Measurements from ENCODE around the gene HSD17B12. TPM values are rescaled to one million over a fixed set of nuclear protein-coding genes. Genes with fewer than 3 reads are reported as not detected.

The HSD17B12 gene
- total RNA-seq, 1 experiment from 2014 or later = 106 TPM

DNA sequence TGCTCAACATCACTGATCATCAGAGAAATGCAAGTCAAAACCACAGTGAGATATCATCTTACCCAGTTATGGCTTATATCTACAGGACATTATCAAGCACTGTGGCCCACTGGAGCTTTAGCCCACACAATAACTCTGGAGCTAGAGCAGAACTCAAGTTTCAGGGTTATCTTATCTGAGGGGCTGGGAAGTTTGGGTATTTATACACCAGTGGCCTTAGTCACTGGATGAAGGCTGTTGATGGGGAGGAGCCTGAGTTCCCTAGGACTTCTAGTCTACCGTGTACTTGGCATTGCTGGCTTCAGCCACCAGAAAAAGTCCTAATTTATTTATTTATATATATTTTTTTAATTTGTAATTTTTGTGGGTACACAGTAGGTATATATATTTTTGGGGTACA lies 19.3 kb downstream of the HSD17B12 start:
- in situ Hi-C loops (cut with HindIII; ENCODE audit: low pct_unique_long_range_greater_than_20kb, low sequenced_read_pairs) = no loop called here
- ChIA-PET CTCF (no interaction called here), POLR2A (no interaction called here)
- H3K4me1 ChIP-seq (ENCODE audit: control insufficient read depth, insufficient read depth, low read length) = no peaks in the 10 kb centered on the region
- H3K9me3 ChIP-seq (ENCODE audit: control insufficient read depth, insufficient read depth, low read depth, low read length) = no peaks in the 10 kb centered on the region
- no peak overlapping the region for H3K27ac ChIP-seq (ENCODE audit: low read length)
- no TSS peak for BruUV-seq (replicated peaks)
- DNase-seq (ENCODE audit: low read depth, low spot score) (no peak), ATAC-seq (no peak)
- H3K27me3 ChIP-seq (ENCODE audit: control insufficient read depth, insufficient read depth, low read length) = no peaks in the 10 kb centered on the region
- no peaks in the 10 kb centered on the region for H3K36me3 ChIP-seq (ENCODE audit: control insufficient read depth, insufficient read depth, low read length)
- H3K4me3 ChIP-seq (ENCODE audit: low read depth in 2 of 2, low read length in 2 of 2) = no peak overlapping the region
- TF ChIP-seq SIN3A (IDR thresholded peaks at IDR 0.05; ENCODE audit: borderline replicate concordance, insufficient read depth, low read depth, low read length) (no peak), POLR2AphosphoS5 (IDR thresholded peaks at IDR 0.05; ENCODE audit: low read depth, low read length) (no peak), CTCF (IDR thresholded peaks at IDR 0.05) (no peak), TCF7L2 (IDR thresholded peaks at IDR 0.05; ENCODE audit: low read depth, low read length) (no peak)
- TF ChIP-seq, protein P1, sequence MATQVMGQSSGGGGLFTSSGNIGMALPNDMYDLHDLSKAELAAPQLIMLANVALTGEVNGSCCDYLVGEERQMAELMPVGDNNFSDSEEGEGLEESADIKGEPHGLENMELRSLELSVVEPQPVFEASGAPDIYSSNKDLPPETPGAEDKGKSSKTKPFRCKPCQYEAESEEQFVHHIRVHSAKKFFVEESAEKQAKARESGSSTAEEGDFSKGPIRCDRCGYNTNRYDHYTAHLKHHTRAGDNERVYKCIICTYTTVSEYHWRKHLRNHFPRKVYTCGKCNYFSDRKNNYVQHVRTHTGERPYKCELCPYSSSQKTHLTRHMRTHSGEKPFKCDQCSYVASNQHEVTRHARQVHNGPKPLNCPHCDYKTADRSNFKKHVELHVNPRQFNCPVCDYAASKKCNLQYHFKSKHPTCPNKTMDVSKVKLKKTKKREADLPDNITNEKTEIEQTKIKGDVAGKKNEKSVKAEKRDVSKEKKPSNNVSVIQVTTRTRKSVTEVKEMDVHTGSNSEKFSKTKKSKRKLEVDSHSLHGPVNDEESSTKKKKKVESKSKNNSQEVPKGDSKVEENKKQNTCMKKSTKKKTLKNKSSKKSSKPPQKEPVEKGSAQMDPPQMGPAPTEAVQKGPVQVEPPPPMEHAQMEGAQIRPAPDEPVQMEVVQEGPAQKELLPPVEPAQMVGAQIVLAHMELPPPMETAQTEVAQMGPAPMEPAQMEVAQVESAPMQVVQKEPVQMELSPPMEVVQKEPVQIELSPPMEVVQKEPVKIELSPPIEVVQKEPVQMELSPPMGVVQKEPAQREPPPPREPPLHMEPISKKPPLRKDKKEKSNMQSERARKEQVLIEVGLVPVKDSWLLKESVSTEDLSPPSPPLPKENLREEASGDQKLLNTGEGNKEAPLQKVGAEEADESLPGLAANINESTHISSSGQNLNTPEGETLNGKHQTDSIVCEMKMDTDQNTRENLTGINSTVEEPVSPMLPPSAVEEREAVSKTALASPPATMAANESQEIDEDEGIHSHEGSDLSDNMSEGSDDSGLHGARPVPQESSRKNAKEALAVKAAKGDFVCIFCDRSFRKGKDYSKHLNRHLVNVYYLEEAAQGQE (IDR thresholded peaks at IDR 0.05; ENCODE audit: insufficient read depth in 1 of 2, low read depth in 2 of 2, low read length in 1 of 2) = no peak
- intact Hi-C loops (cut with micrococcal nuclease; ENCODE audit: unreplicated experiment) = no loop called here

DNA sequence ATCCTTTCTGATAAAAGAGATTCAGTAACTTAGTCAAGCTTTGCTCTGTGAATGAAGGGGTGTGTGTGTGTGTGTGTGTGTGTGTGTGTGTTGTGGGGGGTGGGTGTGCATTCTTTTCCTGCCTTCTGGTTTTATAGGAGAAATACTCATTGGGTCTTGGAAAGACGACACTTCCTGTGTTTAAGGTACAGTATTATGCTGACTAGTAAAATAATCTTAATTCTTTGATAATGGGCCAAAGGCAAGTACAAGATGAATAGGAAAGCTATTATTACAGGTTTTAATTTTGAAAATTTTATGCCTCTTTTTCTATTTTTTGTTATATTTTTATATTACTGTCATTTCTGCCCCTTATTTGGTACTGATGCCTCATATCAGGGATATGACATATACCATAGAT lies 26.1 kb downstream of the HSD17B12 start:
- Histone ChIP-seq H3K9me3 (ENCODE audit: control insufficient read depth, insufficient read depth, low read depth, low read length) (no peaks in the 10 kb centered on the region), H3K27ac (ENCODE audit: low read length) (no peak overlapping the region), H3K4me1 (ENCODE audit: control insufficient read depth, insufficient read depth, low read length) (no peaks in the 10 kb centered on the region), H3K36me3 (ENCODE audit: control insufficient read depth, insufficient read depth, low read length) (no peaks in the 10 kb centered on the region), H3K4me3 (ENCODE audit: low read depth in 2 of 2, low read length in 2 of 2) (no peak overlapping the region), H3K27me3 (ENCODE audit: control insufficient read depth, insufficient read depth, low read length) (no peaks in the 10 kb centered on the region)
- intact Hi-C loops (cut with micrococcal nuclease; ENCODE audit: unreplicated experiment) = no loop called here
- CTCF ChIA-PET = no interaction called here
- ATAC-seq = no peak
- no TSS peak for BruUV-seq (replicated peaks)
- DNase-seq (ENCODE audit: low read depth, low spot score) = no peak
- TF ChIP-seq TCF7L2 (IDR thresholded peaks at IDR 0.05; ENCODE audit: low read depth, low read length) = no peak
- TF ChIP-seq, protein P1 (IDR thresholded peaks at IDR 0.05; ENCODE audit: insufficient read depth in 1 of 2, low read depth in 2 of 2, low read length in 1 of 2) = no peak
- no peak for TF ChIP-seq SIN3A (IDR thresholded peaks at IDR 0.05; ENCODE audit: borderline replicate concordance, insufficient read depth, low read depth, low read length)
- no peak for TF ChIP-seq CTCF (IDR thresholded peaks at IDR 0.05)
- no peak for TF ChIP-seq POLR2AphosphoS5 (IDR thresholded peaks at IDR 0.05; ENCODE audit: low read depth, low read length)
- POLR2A ChIA-PET = no interaction called here
- in situ Hi-C loops (cut with HindIII; ENCODE audit: low pct_unique_long_range_greater_than_20kb, low sequenced_read_pairs) = no loop called here

All from Panc1 (cell line).